HG02588 (cell line): ENCODE data around the gene VPS18.
A peak's percentile ranks its signal among the peaks of the same experiment; 100 is the strongest.

ENCODE experiments used
- ATAC-seq: cut with Tn5 transposase; IDR thresholded peaks from one replicate; pipeline ENCODE4 v1.9.1; 2021; ENCODE audit warnings: mild to moderate bottlenecking, moderate library complexity; ENCODE audit not compliant: unreplicated experiment

The VPS18 gene

DNA sequence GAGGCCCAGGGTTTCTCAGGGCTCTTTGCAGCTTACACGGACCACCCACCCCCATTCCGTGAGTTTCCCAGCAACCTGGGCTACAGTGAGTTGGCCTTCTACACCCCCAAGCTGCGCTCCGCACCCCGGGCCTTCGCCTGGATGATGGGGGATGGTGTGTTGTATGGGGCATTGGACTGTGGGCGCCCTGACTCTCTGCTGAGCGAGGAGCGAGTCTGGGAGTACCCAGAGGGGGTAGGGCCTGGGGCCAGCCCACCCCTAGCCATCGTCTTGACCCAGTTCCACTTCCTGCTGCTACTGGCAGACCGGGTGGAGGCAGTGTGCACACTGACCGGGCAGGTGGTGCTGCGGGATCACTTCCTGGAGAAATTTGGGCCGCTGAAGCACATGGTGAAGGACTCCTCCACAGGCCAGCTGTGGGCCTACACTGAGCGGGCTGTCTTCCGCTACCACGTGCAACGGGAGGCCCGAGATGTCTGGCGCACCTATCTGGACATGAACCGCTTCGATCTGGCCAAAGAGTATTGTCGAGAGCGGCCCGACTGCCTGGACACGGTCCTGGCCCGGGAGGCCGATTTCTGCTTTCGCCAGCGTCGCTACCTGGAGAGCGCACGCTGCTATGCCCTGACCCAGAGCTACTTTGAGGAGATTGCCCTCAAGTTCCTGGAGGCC lies 5.4 kb downstream of the VPS18 start:
- no peak for ATAC-seq

DNA sequence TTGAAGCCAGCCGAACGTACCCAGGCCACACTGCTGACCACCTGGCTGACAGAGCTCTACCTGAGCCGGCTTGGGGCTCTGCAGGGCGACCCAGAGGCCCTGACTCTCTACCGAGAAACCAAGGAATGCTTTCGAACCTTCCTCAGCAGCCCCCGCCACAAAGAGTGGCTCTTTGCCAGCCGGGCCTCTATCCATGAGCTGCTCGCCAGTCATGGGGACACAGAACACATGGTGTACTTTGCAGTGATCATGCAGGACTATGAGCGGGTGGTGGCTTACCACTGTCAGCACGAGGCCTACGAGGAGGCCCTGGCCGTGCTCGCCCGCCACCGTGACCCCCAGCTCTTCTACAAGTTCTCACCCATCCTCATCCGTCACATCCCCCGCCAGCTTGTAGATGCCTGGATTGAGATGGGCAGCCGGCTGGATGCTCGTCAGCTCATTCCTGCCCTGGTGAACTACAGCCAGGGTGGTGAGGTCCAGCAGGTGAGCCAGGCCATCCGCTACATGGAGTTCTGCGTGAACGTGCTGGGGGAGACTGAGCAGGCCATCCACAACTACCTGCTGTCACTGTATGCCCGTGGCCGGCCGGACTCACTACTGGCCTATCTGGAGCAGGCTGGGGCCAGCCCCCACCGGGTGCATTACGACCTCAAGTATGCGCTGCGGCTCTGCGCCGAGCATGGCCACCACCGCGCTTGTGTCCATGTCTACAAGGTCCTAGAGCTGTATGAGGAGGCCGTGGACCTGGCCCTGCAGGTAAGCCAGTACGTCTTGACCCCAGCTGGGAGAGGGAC lies 6.2 kb downstream of the VPS18 start:
- no peak for ATAC-seq

DNA sequence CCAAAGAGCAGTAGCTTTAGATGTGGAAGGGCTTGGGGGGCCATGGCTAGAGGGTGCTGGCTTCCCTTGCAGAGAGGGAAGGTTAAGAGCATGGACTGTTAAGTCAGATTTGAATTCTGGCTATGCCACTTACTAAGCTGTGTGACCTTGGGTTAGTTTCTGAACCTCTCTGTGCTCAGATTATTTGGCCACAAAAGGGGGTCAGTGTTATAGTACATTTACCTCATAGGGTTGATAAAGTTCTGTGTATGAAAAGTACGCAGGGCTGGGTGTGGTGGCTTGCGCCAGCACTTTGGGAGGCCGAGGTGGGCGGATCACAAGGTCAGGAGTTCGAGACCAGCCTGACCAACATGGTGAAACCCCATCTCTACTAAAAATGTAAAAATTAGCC lies 6.8 kb downstream of the VPS18 start:
- ATAC-seq, result no peak

DNA sequence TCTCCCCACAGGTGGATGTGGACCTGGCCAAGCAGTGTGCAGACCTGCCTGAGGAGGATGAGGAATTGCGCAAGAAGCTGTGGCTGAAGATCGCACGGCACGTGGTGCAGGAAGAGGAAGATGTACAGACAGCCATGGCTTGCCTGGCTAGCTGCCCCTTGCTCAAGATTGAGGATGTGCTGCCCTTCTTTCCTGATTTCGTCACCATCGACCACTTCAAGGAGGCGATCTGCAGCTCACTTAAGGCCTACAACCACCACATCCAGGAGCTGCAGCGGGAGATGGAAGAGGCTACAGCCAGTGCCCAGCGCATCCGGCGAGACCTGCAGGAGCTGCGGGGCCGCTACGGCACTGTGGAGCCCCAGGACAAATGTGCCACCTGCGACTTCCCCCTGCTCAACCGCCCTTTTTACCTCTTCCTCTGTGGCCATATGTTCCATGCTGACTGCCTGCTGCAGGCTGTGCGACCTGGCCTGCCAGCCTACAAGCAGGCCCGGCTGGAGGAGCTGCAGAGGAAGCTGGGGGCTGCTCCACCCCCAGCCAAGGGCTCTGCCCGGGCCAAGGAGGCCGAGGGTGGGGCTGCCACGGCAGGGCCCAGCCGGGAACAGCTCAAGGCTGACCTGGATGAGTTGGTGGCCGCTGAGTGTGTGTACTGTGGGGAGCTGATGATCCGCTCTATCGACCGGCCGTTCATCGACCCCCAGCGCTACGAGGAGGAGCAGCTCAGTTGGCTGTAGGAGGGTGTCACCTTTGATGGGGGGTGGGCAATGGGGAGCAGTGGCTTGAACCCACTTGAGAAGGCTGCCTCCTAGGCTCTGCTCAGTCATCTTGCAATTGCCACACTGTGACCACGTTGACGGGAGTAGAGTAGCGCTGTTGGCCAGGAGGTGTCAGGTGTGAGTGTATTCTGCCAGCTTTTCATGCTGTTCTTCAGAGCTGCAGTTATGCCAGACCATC lies 8.6 kb downstream of the VPS18 start:
- no peak for ATAC-seq

DNA sequence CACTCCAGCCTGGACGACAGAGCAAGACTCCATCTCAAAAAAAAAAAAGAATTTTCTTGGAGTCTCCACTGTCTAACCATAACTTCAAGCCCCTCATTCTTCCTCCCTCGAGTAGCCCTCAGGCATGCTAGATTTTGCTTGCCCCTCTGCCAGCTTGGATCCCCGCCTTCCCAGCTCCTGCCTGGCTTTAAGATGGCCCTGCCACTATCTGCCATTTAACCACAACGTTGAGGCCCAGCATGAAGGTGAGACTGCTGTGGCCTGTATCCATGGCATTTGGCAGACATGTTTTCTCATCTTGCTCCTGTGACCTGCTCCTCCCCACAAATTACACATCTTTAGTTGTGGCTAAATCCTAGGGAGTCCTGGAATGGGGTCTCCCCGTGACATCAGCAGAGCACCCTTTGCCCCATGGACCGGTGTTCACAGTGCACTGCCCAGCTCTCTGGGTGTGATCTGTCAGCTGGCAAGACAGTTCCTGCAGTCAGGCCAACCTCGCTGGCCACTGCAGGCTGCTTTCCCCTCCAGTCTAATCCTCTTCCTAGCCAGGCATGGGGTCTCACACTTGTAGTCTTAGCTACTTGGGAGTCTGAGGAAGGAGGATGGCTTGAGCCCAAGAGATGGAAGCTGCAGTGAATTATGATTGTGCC lies 10.4 kb downstream of the VPS18 start:
- no peak for ATAC-seq

DNA sequence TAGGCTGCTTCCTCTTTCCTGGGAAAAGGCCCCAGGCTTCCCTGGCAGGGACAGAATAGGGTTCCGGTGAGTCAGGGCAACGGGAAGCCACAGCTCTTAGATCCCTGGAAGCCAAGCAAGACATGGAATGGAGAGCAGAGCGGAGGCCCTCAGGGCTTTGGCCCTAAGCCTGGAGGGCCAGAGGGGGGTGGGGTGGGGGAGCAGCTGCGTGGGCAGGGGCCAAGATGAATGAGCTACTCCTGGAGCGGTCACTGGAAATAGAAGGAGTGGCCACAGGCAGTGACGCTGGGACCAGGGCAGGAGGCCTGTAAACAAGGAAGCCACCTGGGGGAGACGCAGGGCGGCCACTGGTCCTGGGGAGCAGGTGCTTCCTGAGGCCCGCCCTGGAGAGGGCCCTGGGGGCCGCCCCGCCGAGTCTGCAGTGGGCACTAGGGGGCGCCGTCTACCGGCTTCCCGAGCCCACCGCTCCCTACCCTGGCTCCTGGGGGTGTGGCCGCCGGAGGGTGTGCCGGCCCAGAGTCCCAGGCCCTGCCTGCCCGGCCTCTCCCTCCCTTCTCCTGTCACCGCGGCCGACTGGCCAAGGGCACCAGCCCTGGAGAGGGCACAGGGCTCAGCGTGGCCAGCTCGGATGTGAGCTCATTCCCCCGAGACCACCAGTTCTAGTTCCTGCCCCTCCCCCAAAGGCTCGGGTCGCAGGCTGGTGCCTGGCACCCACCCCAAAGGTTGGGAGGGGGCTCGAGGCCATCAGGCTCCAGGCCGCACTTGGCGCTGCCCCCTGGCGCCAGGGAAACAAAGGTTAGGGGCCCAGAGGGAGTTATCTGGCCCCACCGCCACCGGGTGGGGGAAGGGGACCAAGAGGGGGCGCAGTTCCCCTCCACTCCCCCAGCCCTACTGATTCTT lies 12.1 kb downstream of the VPS18 start:
- peak; percentile 71 for ATAC-seq

DNA sequence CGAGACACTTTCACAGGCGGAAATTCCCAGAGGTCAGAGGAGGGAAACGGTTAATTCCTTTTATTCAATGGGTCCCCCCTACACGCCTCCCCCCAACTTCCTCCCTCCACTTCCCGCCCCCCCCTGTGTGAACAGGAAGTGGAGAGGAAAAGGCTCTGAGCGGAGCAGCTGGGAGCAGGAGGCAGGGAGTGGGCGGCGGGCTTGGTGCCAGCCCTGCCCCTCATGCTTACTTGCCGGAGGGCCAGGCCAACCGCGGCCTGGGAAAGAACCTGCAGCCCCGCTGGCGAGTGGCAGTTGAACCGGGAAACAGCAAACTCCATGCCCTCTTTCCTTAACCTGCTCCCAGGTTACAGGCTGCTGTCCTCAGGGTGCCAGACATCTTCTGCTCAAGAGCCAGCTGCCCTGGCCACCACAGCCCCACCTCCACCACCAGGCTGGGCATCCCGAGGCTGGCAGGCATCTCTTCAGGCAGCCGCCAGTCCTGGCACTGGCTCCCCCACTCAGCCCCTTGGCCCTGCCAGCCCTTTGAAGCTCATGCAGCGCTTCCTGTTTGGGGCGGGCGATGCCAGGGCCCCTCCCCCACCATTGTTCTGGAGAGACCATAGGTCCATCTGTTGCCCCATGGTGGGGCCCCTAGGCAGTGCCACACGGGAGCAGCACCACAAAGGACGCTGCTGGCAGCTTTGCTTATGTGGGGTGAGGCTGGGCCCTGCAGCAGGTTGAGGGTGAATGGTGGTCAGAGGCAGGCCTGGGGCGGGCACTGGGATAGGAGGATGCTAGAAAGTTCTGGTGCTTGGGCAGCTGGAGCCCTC lies 12.9 kb downstream of the VPS18 start:
- no peak for ATAC-seq

DNA sequence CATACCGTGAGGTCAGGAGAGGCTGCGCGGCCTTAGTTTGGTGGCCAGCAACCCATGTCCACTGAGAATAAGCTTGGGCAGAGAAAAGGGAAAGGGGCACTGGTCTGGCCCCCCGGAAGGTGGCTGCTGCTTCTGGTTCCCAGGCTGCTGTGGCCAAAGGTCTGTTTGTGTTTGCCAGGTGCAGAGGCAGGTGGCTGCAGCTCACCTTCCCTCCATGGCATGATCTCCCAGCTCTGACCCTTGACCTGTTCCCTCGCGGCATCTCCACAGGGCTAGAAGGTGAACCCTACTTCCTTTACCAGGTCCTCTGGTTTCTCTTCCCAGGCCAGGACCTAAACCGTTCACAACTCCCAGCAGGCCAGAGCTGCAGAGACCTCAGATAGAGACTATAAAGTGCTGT lies 13.8 kb downstream of the VPS18 start:
- ATAC-seq, result no peak

DNA sequence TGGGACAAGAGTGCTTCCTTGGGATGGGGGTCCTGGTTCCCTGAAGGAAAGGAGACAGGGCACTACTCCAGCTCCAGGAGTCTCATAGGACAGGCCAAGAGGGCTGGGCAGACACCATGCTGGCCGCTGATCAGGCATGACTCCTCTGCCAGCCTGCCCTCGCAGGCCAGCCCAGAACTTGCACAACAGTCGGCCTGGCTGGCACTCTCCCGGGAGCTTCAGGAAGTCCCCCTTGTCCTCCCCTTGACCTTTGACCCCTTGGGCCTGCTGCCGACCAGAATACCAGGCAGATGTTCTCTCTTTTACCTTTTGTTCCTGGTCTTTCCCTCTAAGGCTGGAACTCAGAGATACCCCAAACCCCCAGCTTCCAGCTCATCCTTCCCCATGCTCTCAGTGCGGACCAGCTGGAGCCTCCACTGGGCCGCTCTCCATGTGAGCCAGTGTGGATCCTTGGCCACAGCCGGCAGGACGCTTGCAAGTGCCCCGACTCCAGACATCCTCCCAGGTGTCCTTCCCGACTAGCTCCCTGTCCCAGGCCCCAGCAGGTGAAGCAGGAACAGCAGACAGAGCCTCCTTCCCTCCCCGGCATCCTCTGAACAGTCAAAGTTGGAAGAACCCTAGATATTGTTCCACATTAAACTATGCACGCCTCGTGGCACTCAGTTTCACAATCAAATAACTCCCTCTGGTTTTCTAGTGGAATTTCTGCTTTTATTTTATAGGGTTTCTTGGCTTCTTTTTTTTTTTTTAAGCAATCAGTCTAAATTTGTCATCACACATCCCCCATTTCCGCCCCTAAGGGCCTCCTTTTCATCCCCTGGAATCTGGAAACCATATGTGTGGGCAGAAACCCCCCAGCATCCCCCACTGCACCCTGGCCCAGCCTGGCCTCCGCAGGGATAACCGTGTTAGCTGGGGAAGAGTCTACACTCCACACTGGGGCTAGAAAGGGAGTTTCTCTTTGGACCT lies 15.7 kb downstream of the VPS18 start:
- ATAC-seq, result no peak

DNA sequence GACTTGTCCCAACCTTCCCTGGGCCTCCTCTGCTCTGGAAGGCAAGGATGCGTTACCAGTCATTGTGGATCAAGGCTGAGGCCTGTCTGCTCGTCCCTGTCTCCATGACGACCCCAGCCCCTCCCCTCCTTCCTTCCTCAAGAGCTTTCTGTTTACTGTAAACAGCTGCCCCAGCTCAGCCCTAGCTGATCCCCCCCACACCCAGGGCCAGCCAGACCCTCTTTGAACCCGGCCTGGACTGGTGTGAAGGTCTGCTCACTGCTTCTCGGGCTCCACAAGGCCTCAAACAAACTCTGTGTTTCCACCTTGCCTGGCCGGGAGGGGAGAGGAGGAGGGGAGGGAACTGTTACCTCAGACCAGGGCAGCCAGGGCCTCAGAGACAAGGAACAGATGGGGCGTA lies 16.9 kb downstream of the VPS18 start:
- ATAC-seq, result no peak

DNA sequence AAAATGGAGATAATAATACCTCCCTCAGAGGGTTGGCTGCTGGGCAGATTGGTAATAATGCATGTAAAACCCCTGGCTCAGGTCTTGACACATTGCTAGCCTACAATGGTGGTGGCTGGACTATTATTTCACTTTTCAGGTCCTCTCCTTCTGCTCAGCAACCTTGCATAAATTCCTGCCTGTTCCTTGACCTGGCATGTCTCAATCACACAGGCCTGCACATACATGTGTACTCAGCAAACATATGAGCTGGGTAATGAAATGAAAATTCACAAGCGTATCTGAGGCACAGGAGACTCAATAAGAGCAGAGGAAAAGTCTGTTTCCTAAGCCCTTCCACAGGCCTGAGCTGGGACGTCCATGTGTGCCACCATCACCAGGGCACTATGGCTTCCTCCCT lies 17.4 kb downstream of the VPS18 start:
- no peak for ATAC-seq

DNA sequence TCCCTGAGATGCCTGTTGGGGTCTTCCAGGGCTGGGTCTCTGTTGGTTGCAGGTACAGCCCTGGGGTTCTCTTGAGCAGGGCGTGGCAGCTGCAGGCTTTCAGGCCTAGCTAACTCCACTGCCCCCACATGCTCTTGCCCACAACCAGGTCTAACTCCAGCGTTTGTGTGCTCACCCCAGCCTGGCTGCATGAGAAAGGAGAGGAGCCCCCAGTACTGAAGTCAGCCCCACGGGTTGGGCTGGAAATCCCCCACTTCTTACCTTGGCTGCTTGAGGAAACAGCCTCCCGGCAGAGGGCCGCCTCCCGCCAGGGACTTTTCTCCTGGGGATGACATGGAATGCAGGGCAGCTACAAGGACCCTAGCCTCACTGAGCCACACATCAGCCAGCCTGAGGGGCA lies 18.2 kb downstream of the VPS18 start:
- no peak for ATAC-seq

DNA sequence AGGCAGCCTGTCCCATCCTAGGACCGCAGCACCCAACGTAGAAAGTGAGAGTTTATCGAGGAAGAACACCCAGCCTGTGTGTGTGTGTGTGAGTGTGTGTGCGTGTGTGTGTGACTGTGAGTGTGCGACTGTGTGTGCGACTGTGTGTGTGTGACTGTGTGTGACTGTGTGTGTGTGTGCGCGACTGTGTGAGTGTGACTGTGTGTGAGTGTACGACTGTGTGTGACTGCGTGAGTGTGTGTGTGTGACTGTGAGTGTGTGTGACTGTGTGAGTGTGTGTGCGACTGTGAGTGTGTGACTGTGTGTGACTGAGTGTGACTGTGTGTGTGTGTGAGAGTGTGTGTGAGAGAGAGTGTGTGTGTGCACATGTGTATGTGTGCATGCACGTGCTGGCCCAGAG lies 19.8 kb downstream of the VPS18 start:
- ATAC-seq, result no peak

DNA sequence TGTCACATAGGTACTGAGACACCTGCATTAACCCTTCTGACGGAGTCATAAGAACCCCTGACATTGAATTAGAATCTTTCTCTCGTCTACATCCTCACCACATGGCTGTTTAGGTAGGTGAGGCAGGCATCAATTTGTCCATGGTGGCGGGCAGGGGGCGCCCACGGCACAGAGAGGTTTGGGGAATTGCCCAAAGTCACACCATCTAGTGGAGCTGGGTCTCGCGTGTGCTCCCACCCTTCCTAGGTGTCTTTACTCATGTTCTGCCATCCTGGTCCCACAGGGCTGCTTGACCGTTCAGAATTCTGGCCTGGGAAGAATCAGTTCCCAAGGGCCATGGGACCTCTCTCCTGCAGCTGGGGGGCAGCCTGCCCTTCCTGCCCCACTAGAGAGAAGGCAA lies 20.2 kb downstream of the VPS18 start:
- ATAC-seq, result no peak

DNA sequence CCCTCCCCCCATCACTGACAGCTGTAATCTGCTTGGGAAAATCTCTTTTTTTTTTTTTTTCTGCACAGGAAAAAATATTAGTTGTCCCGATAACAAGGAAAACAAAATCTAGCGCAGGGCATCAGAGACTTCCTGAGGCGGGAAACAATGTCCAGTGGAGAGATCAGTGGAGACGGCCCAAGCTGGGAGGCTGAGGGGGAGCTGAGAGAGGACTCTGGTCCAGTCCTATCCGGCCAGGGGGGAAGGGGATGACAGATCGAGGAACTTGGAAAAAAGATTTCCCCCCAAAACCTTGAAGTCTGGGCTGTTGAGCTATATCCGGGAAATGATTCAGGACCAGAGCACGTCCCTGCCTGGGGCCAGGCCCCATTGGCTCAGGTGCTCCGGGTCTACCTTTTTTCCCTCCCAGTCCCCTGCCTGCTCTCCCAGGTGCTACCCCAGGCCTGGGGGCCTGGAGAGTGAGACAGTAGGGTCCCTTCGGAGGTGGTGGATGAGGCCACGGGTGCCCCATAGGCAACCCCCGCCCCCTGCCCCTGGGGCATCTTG lies 20.9 kb downstream of the VPS18 start:
- no peak for ATAC-seq

DNA sequence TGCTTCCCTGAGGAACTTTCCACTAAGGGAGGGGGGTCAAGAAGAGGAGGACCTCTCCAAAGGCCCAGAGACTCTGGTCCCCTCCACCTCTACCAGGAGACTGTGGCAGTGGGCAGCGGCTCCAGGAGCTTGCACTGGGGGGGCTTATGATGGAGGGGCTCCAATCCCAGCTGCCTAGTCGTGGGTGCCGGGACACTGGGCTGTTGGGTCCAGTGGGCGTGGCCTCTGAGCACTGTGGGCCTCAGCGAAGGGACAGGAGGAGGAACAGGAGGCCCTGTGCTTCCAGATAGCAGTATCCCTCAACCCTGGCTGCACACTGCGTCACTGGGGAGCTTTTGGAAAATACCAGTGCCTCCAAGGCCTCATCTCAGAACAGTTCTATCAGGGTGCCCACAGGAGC lies 21.4 kb downstream of the VPS18 start:
- no peak for ATAC-seq

DNA sequence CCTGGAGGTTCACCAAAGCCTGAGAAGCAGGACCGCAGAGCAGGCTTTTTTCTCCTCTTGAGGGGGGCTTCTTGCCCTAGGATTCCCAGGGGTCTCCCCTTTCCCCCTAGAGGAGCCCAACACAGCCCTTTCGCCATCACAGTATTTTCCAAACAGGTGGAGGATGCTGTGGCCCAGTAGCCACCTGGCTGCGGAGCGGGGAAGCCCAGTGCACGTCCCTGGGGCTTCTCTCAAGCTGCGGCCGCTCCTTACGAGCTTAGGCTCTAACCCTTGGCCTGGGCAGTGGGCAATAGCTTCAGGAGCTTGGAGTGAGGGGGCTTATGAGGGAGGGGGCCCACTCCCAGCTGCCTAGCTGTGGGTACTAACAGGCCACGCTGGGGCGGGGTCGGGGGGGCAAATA lies 23.3 kb downstream of the VPS18 start:
- no peak for ATAC-seq
